ENCODE measurements around the gene DDX39A. TPM values are rescaled to one million over a fixed set of nuclear protein-coding genes. Genes with fewer than 3 reads are reported as not detected.

DDX39A gene
- polyA plus RNA-seq, 1 of the 3 experiments (the other 2 are of a cell fraction): 88.8 TPM

GRCh38 chr19:14412996-14413692, 6.0 kb downstream of the DDX39A start:
- TF ChIP-seq FOXJ3 (CRISPR knock-in tag; IDR thresholded peaks at IDR 0.05): no peak
- no peak for TF ChIP-seq FOXM1 (IDR thresholded peaks at IDR 0.05; ENCODE audit: low read depth)
- TF ChIP-seq MEF2A (IDR thresholded peaks at IDR 0.05; ENCODE audit: borderline replicate concordance, low read depth): no peak
- TF ChIP-seq RXRA (IDR thresholded peaks at IDR 0.05; ENCODE audit: borderline replicate concordance, low read depth): no peak
- TF ChIP-seq TCF12 (IDR thresholded peaks at IDR 0.05): no peak
- TF ChIP-seq SMC3 (IDR thresholded peaks at IDR 0.05; ENCODE audit: low read depth, low read length): no peak
- no peak for TF ChIP-seq POLR2AphosphoS5 (IDR thresholded peaks at IDR 0.05; ENCODE audit: low read depth, low read length)
- no peak for TF ChIP-seq GABPA (IDR thresholded peaks at IDR 0.05; ENCODE audit: low read depth)
- TF ChIP-seq RFX5 (IDR thresholded peaks at IDR 0.05; ENCODE audit: low read length): no peak
- no peak for TF ChIP-seq MAX (IDR thresholded peaks at IDR 0.05; ENCODE audit: low read depth)
- Histone ChIP-seq H3K4me2 (peak overlapping the region; percentile 59; the same call in 1 of the 2 replicates), H3F3A (replicated peaks; ENCODE audit: insufficient read depth) (peaks cover 1% of the 10 kb centered on the region), H3K9ac (no peak overlapping the region), H4K20me1 (ENCODE audit: insufficient read depth) (peaks cover 73% of the 10 kb centered on the region), H2AFZ (ENCODE audit: low read depth) (no peak overlapping the region), H3K9me2 (no peaks in the 10 kb centered on the region), H3K27ac (ENCODE audit: low read depth in 2 of 2, low read length in 1 of 2) (peak overlapping the region; percentile 17 to 51; a peak in 2 of 4 replicates), H3K36me3 (replicated peaks in 1 of 2; ENCODE audit: control insufficient read depth in 1 of 2, insufficient read depth in 2 of 2, low read length in 1 of 2) (peaks cover 30 to 48% of the 10 kb centered on the region in 2 experiments), H3K4me3 (ENCODE audit: low read depth in 2 of 2, low read length in 1 of 2) (no peak overlapping the region), H3K27me3 (ENCODE audit: insufficient read depth) (no peaks in the 10 kb centered on the region), H3K9me3 (no peaks in the 10 kb centered on the region), H3K79me2 (ENCODE audit: insufficient read depth) (peaks cover 73% of the 10 kb centered on the region), H3K4me1 (ENCODE audit: control insufficient read depth in 1 of 2, insufficient read depth in 2 of 2, low read depth in 1 of 2, low read length in 1 of 2) (peaks cover 14 to 15% of the 10 kb centered on the region in 2 experiments; a peak in 2 of 4 replicates)
- ChIA-PET POLR2A (interaction anchor here (0.6 kb wide), 1 partner anchor 267 kb away, joined by 3 read pairs; no protein-coding TSS in a partner anchor), CTCF (interaction anchor here (0.6 to 3.8 kb wide), 7 partner anchors 8 to 276 kb away, joined by 3 to 31 read pairs (median 6); partner anchors contain the start of gene ASF1B)
- WGBS (ENCODE audit: low lambda C conversion rate): 94% methylated on average over 13 of the region's 15 CpGs
- DNase-seq: no peak

- POLR2A ChIA-PET: no interaction called here
- TF ChIP-seq TEAD4 (IDR thresholded peaks at IDR 0.05; ENCODE audit: borderline replicate concordance, insufficient read depth) (no peak), MEF2A (IDR thresholded peaks at IDR 0.05; ENCODE audit: borderline replicate concordance, low read depth) (no peak), IRF3 (IDR thresholded peaks at IDR 0.05; ENCODE audit: low read depth, low read length) (no peak), CTCF (IDR thresholded peaks at IDR 0.05) (no peak)
- no peak overlapping the region for H3K27ac ChIP-seq (ENCODE audit: low read depth in 2 of 2, low read length in 1 of 2)
Observed at GRCh38 chr19:14412324-14412995, 6.7 kb downstream of the DDX39A start.

More at GRCh38 chr19:14412324-14412995, 6.7 kb downstream of the DDX39A start:
- Histone ChIP-seq H3K27me3 (ENCODE audit: insufficient read depth) (no peaks in the 10 kb centered on the region), H3K4me2 (no peak overlapping the region), H3K4me3 (ENCODE audit: low read depth in 2 of 2, low read length in 1 of 2) (no peak overlapping the region), H3K9me3 (no peaks in the 10 kb centered on the region), H4K20me1 (ENCODE audit: insufficient read depth) (peaks cover 68% of the 10 kb centered on the region), H3K4me1 (ENCODE audit: control insufficient read depth in 1 of 2, insufficient read depth in 2 of 2, low read depth in 1 of 2, low read length in 1 of 2) (peaks cover 14 to 15% of the 10 kb centered on the region in 2 experiments; a peak in 2 of 4 replicates), H3K9me2 (no peaks in the 10 kb centered on the region), H3K36me3 (replicated peaks in 1 of 2; ENCODE audit: control insufficient read depth in 1 of 2, insufficient read depth in 2 of 2, low read length in 1 of 2) (peaks cover 30 to 52% of the 10 kb centered on the region in 2 experiments), H2AFZ (ENCODE audit: low read depth) (no peak overlapping the region), H3F3A (replicated peaks; ENCODE audit: insufficient read depth) (peaks cover 4% of the 10 kb centered on the region), H3K9ac (no peak overlapping the region), H3K79me2 (ENCODE audit: insufficient read depth) (peaks cover 66% of the 10 kb centered on the region)
- 98% methylated on average over 4 of the region's 25 CpGs for WGBS (ENCODE audit: low lambda C conversion rate)
- DNase-seq: no peak
- CTCF ChIA-PET: interaction anchor here (1.4 to 3.2 kb wide), 3 partner anchors 64 to 276 kb away, joined by 3 to 18 read pairs (median 10); partner anchors contain the start of gene ASF1B
